ENCODE data around the gene PPP1R8. TPM values are rescaled to one million over a fixed set of nuclear protein-coding genes. Genes with fewer than 3 reads are reported as not detected.

PPP1R8 gene
- 50.5 and 53.8 TPM in 2 replicates for total RNA-seq (2014; rRNA removed; shearing (Covaris generic))
- polyA plus RNA-seq (2016; fragmentation: Nextera tagmentation; extraction: Ambion mirVana), result 13.4 and 13.6 TPM in 2 replicates
- long read RNA-seq, partial matches to known transcripts, result 0 of 3 reads
- long read RNA-seq, other reads (novel, unspliced or antisense), result 1 of 3 reads

GRCh38 chr1:27830621-27831440, at the start of gene PPP1R8:
PPP1R8 (plus strand) TSS chr1:27830782; CDS start chr1:27830836, 54 bp downstream.
- Mint-ChIP-seq H3K9me3 (no peaks in the 10 kb centered on the region), H3K36me3 (ENCODE audit: low read depth) (peaks cover 16% of the 10 kb centered on the region), H3K27me3 (ENCODE audit: insufficient read depth, low read depth, poor library complexity) (peaks cover 7% of the 10 kb centered on the region), H3K4me1 (peaks cover 10% of the 10 kb centered on the region; the same call in 2 of the 3 replicates), H3K4me3 (peak within 1 kb of the TSS; percentile 88), H3K27ac (peak within 1 kb of the TSS; percentile 99)
- peak within 1 kb of the TSS; percentile 95 for H3K27ac ChIP-seq (ENCODE audit: low read depth)
- ATAC-seq (peak; percentile 98), DNase-seq (ENCODE audit: low spot score) (peak; percentile 99)
- no peaks in the 10 kb centered on the region for H3K9me2 ChIP-seq (ENCODE audit: insufficient read depth)
- H3K36me3 ChIP-seq (ENCODE audit: insufficient read depth), result peaks cover 13% of the 10 kb centered on the region
- H3F3A ChIP-seq (replicated peaks; ENCODE audit: low read depth), result no peaks in the 10 kb centered on the region; the same call in 1 of the 2 replicates
- H3K79me2 ChIP-seq (replicated peaks; ENCODE audit: insufficient read depth), result peaks cover 51% of the 10 kb centered on the region
- TF ChIP-seq ZNF462 (CRISPR knock-in tag; IDR thresholded peaks at IDR 0.05) (no peak), ETS1 (IDR thresholded peaks at IDR 0.05) (peak; percentile 63; the same call in 1 of the 2 replicates), ZNF114 (CRISPR knock-in tag; IDR thresholded peaks at IDR 0.05) (no peak), CREB1 (CRISPR knock-in tag; IDR thresholded peaks at IDR 0.05; ENCODE audit: low read depth) (peak; percentile 38; the same call in 1 of the 2 replicates), POLR2AphosphoS5 (IDR thresholded peaks at IDR 0.05; ENCODE audit: low read depth) (peak; percentile 95)
- peak within 1 kb of the TSS; percentile 82 for H3K4me3 ChIP-seq
- H3K27me3 ChIP-seq (ENCODE audit: insufficient read depth), result no peaks in the 10 kb centered on the region
- H3K4me1 ChIP-seq (ENCODE audit: insufficient read depth), result peaks cover 8% of the 10 kb centered on the region; the same call in 1 of the 2 replicates
- H4K20me1 ChIP-seq (replicated peaks; ENCODE audit: insufficient read depth), result peaks cover 4% of the 10 kb centered on the region
- peak within 1 kb of the TSS; percentile 83 for H3K4me2 ChIP-seq
- peak within 1 kb of the TSS; percentile 73; the same call in 1 of the 2 replicates for H2AFZ ChIP-seq
